ENCODE results near the gene ADAMTSL3. TPM values are rescaled to one million over a fixed set of nuclear protein-coding genes. Genes with fewer than 3 reads are reported as not detected.

The ADAMTSL3 gene
- total RNA-seq, 1 donor from 2014 or later = 2.4 TPM

GRCh38 chr15:83612898-83613635 is 40.9 kb upstream of the ADAMTSL3 start:
- no peak for DNase-seq (ENCODE audit: low read depth)
- H3K27me3 Mint-ChIP-seq (ENCODE audit: low read depth, unreplicated experiment) = peaks cover 2% of the 10 kb centered on the region
- Histone ChIP-seq H3K36me3 (ENCODE audit: insufficient read depth, low read length) (no peaks in the 10 kb centered on the region), H3K4me1 (ENCODE audit: insufficient read depth, low read length) (peaks cover 2% of the 10 kb centered on the region), H3K27ac (ENCODE audit: low read depth, low read length) (no peak overlapping the region), H3K4me3 (ENCODE audit: insufficient read depth, low read depth, low read length) (no peak overlapping the region), H4K20me1 (ENCODE audit: insufficient read depth, low read length) (no peaks in the 10 kb centered on the region), H3K27me3 (ENCODE audit: insufficient read depth, low read length) (no peaks in the 10 kb centered on the region), H3K9ac (ENCODE audit: low read length) (no peak overlapping the region), H3K4me2 (ENCODE audit: low read length) (no peak overlapping the region), H2AFZ (ENCODE audit: low read depth, low read length) (no peak overlapping the region), H3K79me2 (ENCODE audit: insufficient read depth, low read length) (no peaks in the 10 kb centered on the region), H3K9me3 (ENCODE audit: insufficient read depth, low read depth, low read length) (no peaks in the 10 kb centered on the region)
- no peak overlapping the region for H3K27ac Mint-ChIP-seq (ENCODE audit: unreplicated experiment)
- H3K9me3 Mint-ChIP-seq (ENCODE audit: unreplicated experiment) = peaks cover 2% of the 10 kb centered on the region
- TF ChIP-seq CTCF (IDR thresholded peaks at IDR 0.05; ENCODE audit: insufficient read depth, low read depth, low read length) (no peak), EZH2 (IDR thresholded peaks at IDR 0.05; ENCODE audit: insufficient read depth, low read length) (no peak)
- H3K4me1 Mint-ChIP-seq (ENCODE audit: low read depth, unreplicated experiment) = no peaks in the 10 kb centered on the region
- peaks cover 2% of the 10 kb centered on the region for H3K36me3 Mint-ChIP-seq (ENCODE audit: low read depth, unreplicated experiment)
- H3K4me3 Mint-ChIP-seq (ENCODE audit: unreplicated experiment) = no peak overlapping the region
- no peak for FAIRE-seq

GRCh38 chr15:83613714-83614113 is 40.2 kb upstream of the ADAMTSL3 start:
- H3K4me3 Mint-ChIP-seq (ENCODE audit: unreplicated experiment) = no peak overlapping the region
- no peaks in the 10 kb centered on the region for H3K36me3 ChIP-seq (ENCODE audit: insufficient read depth, low read length)
- no peak overlapping the region for H3K27ac Mint-ChIP-seq (ENCODE audit: unreplicated experiment)
- TF ChIP-seq EZH2 (IDR thresholded peaks at IDR 0.05; ENCODE audit: insufficient read depth, low read length) = no peak
- TF ChIP-seq CTCF (IDR thresholded peaks at IDR 0.05; ENCODE audit: insufficient read depth, low read depth, low read length) = no peak
- no peak overlapping the region for H3K9ac ChIP-seq (ENCODE audit: low read length)
- H3K4me1 ChIP-seq (ENCODE audit: insufficient read depth, low read length) = peaks cover 2% of the 10 kb centered on the region
- H4K20me1 ChIP-seq (ENCODE audit: insufficient read depth, low read length) = no peaks in the 10 kb centered on the region
- H2AFZ ChIP-seq (ENCODE audit: low read depth, low read length) = no peak overlapping the region
- DNase-seq (ENCODE audit: low read depth) = peak; percentile 38
- H3K79me2 ChIP-seq (ENCODE audit: insufficient read depth, low read length) = no peaks in the 10 kb centered on the region
- no peaks in the 10 kb centered on the region for H3K9me3 ChIP-seq (ENCODE audit: insufficient read depth, low read depth, low read length)
- H3K36me3 Mint-ChIP-seq (ENCODE audit: low read depth, unreplicated experiment) = peaks cover 2% of the 10 kb centered on the region
- H3K27ac ChIP-seq (ENCODE audit: low read depth, low read length) = no peak overlapping the region
- H3K27me3 Mint-ChIP-seq (ENCODE audit: low read depth, unreplicated experiment) = peaks cover 2% of the 10 kb centered on the region
- FAIRE-seq = no peak
- no peaks in the 10 kb centered on the region for H3K27me3 ChIP-seq (ENCODE audit: insufficient read depth, low read length)
- no peak overlapping the region for H3K4me2 ChIP-seq (ENCODE audit: low read length)
- H3K9me3 Mint-ChIP-seq (ENCODE audit: unreplicated experiment) = peaks cover 2% of the 10 kb centered on the region
- H3K4me1 Mint-ChIP-seq (ENCODE audit: low read depth, unreplicated experiment) = no peaks in the 10 kb centered on the region
- no peak overlapping the region for H3K4me3 ChIP-seq (ENCODE audit: insufficient read depth, low read depth, low read length)

GRCh38 chr15:83616840-83617239 is 37.1 kb upstream of the ADAMTSL3 start:
- H3K27me3 Mint-ChIP-seq (ENCODE audit: low read depth, unreplicated experiment) = peaks cover 2% of the 10 kb centered on the region
- Histone ChIP-seq H3K4me3 (ENCODE audit: insufficient read depth, low read depth, low read length) (no peak overlapping the region), H3K4me2 (ENCODE audit: low read length) (no peak overlapping the region), H3K27me3 (ENCODE audit: insufficient read depth, low read length) (no peaks in the 10 kb centered on the region), H3K36me3 (ENCODE audit: insufficient read depth, low read length) (no peaks in the 10 kb centered on the region), H3K27ac (ENCODE audit: low read depth, low read length) (no peak overlapping the region), H3K9me3 (ENCODE audit: insufficient read depth, low read depth, low read length) (no peaks in the 10 kb centered on the region), H3K9ac (ENCODE audit: low read length) (no peak overlapping the region), H2AFZ (ENCODE audit: low read depth, low read length) (no peak overlapping the region), H3K79me2 (ENCODE audit: insufficient read depth, low read length) (no peaks in the 10 kb centered on the region), H4K20me1 (ENCODE audit: insufficient read depth, low read length) (no peaks in the 10 kb centered on the region), H3K4me1 (ENCODE audit: insufficient read depth, low read length) (peaks cover 2% of the 10 kb centered on the region)
- H3K4me1 Mint-ChIP-seq (ENCODE audit: low read depth, unreplicated experiment) = no peaks in the 10 kb centered on the region
- no peak for FAIRE-seq
- TF ChIP-seq EZH2 (IDR thresholded peaks at IDR 0.05; ENCODE audit: insufficient read depth, low read length) (no peak), CTCF (IDR thresholded peaks at IDR 0.05; ENCODE audit: insufficient read depth, low read depth, low read length) (no peak)
- H3K27ac Mint-ChIP-seq (ENCODE audit: unreplicated experiment) = no peak overlapping the region
- peaks cover 2% of the 10 kb centered on the region for H3K36me3 Mint-ChIP-seq (ENCODE audit: low read depth, unreplicated experiment)
- H3K4me3 Mint-ChIP-seq (ENCODE audit: unreplicated experiment) = no peak overlapping the region
- peaks cover 11% of the 10 kb centered on the region for H3K9me3 Mint-ChIP-seq (ENCODE audit: unreplicated experiment)
- DNase-seq (ENCODE audit: low read depth) = no peak

Data from astrocyte (in vitro differentiated cells and primary cell).